Measurements from ENCODE around the gene KLHL40.
A peak's percentile ranks its signal among the peaks of the same experiment; 100 is the strongest.

KLHL40 gene

DNA sequence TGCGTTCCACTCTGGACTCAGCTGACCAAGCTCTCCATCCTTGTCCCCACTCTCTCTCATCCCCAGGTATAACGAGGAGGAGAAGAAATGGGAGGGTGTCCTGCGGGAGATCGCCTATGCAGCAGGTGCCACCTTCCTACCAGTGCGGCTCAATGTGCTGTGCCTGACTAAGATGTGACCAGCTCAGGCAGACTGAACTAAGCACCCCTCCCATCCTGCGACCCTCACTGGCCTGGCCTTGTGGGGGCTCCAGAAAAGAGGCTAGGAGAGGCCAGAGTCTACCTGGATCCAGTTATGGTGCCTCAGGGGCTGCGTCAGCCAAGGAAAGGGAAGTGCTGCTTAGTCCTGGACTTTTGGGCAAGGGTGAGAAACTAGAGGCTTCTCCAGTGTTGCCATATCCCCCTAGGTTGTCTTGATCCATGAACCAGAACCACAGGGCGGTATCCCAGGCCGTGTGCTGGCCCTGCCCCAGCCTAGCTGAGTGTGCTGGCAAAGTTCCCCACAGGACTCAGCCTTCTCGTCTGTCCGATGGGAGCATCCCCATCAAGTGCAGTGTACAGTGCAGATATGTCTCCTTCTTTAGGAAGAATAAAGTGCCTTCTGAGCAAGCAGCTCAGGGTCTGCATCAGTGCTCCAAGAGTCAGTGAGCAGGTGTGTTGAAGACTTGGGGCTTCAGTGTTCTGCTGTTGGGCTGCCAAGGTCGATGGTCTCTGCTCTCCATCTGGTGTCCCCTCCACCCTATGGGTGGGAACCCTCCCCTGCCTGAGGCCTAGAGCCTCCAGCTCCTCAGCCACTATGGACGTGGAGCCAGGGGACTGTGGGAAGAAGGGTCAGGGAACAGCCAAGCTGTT lies 6.7 kb downstream of the KLHL40 start:
- DNase-seq, result no peak

DNA sequence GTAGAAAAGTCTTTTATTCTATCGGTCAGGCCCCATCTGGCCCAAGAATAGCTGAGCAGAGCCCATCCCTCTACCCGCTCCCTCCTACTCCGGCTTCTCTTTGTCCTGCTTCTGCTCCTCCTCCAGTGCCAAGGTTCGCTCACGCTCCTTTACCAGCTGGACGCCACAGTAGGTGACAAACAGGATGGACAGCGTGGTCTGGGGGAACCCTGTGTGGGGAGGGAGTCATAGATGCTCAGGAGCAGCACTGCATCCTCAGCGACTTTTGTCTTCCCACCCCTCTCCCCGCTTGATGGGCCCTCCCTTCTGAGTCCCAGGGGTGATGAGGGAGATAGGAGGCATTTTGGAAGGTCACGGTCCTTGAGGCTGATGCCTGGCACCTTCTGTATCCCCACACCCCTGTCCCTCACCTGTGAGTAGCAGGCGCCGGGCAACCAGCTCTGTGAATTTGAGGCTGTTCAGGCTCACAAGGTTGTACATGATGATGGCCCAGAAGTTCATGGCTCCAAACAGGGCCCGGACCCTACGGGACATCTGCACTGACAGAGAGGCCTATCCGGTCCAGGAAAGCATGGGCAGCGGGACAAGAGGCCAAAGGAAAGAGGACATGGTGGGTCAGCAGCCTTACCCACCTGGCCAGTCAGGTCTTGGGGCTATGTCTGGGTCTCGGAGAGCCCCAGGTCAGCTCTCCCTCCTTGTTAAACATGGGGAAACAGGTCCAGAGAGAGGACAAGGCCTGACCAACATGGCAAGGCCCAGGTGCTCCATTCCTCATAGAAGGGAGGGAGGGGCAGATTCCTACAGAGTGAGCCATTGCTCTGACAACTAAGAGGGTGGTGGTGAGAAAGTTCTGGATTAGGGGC lies 7.6 kb downstream of the KLHL40 start:
- no peak for DNase-seq

DNA sequence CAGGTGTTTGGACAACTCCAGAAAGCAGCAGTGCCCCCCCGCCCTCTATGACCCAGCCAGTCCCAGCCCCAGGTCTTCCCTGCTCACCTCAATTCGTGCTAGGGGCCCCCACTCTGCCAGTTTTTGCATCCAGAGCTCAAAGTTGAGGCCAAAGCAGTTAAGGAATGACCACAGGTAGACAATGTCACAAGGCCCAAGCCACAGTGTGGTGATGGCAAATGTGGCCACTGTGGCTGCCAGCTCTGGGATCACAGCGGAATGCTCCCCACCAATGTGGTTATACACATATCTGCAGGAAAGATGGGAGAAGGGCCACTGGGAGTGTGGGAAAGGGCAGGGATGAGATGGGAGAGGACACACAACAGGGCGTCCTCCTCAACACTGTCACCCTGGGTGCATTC lies 8.2 kb downstream of the KLHL40 start:
- no peak for DNase-seq

- DNase-seq, result peak; percentile 25
Observed at GRCh38 chr3:42694366-42694765, 9.0 kb downstream of the KLHL40 start.

GRCh38 chr3:42696356-42697288 lies 11.3 kb downstream of the KLHL40 start:
- peak; percentile 37 for DNase-seq

DNA sequence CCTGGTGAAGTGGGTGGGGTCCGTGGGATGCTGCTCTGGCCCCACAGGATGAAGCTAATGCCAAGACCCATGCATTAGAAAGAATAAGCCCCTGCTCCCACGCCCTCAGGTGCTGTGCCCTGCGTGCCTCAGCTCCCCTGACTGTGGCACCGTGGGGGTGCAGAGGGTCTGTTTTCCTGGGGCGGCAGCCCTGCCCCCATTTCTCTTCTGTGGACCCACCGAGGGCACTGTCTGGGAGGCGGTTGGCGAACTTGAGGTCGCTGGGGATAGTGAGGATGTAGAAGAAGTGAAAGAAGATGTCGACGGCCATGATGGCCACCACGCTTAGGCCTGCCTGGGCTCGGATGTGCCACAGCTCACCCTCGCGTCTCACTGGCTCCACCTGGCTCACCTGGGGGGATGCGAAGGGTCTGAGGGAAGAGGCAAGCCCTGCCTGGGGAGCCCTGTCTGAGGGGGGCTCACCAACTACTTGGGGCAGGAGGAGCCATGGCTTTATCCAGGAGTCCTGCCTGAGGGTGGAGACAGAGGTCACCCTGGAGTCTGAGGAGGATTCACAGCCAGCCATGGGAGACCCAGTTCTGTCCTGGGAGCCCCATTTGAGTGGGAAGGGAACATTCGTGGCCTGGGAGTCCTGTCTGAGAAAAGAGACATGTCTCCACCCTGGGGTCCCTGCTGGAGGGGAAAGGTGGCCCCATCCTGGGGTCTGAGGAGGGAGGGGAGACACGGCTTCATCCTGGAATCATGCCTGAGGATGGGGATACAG lies 12.1 kb downstream of the KLHL40 start:
- peak; percentile 28 for DNase-seq

GRCh38 chr3:42698216-42698910 lies 13.0 kb downstream of the KLHL40 start:
- peak; percentile 40 for DNase-seq

DNA sequence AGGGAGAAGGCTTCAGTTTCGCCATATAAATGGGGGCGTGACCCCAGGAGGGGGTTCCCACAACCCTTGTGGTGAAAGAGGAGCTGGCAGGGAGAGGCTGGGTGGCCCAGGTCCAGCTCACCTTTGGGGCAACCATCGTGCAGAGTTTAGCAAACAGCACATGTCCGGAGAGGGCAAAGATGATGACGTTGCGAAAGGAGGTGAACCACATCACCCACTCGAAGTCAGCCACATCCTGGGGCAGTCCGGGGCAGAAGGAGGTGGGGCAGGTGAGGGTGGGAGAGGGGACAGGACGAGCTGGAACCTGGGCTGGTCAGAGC lies 13.5 kb downstream of the KLHL40 start:
- peak; percentile 52 for DNase-seq

GRCh38 chr3:42699511-42699971 lies 14.2 kb downstream of the KLHL40 start:
- DNase-seq, result peak; percentile 50

GRCh38 chr3:42700366-42701288 lies 15.3 kb downstream of the KLHL40 start:
- DNase-seq, result peak; percentile 41

GRCh38 chr3:42701371-42702065 lies 16.2 kb downstream of the KLHL40 start:
- peak; percentile 85 for DNase-seq

GRCh38 chr3:42702066-42702951 lies 17.0 kb downstream of the KLHL40 start, which contains the start of gene HHATL:
HHATL (minus strand) TSS chr3:42702798; CDS start chr3:42700826, 1,972 bp downstream.
- DNase-seq, result peak; percentile 46

GRCh38 chr3:42702982-42703694 lies 17.8 kb downstream of the KLHL40 start:
- peak; percentile 38 for DNase-seq

GRCh38 chr3:42703695-42704025 lies 18.3 kb downstream of the KLHL40 start:
- peak; percentile 37 for DNase-seq

DNA sequence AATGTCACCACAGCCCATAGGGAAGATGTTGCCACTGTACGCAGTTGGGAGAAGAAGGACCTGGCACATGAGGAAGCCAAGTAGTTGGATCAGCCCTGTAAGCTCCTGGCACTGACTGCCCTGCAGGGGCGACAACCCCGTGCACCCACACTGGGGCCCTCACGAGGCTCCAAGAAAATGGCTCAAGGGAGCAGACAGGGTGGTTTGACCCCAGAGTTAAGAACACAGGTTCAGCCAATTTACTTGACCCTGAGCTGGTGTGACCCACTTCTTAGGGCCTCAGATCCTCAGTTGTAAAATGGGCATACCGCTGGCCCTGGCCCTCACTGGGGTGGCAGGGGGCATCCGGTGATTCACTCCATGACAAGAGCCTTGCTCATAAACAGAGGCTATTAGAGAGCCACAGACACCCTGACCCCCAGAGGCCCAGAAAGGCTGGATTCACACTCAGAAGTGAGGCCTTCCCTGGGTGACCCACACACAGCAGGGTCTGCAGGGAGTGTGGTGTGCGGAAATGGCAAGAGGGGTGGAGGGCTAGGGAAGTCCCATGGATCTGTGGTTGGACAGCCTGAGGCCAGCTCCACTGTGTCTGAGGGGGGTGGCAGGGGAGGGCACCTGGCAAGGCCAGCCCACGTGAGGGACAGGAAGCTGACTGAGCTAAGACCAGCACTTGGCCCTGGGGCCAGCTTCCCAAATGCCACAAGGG lies 19.0 kb downstream of the KLHL40 start:
- DNase-seq, result peak; percentile 34

GRCh38 chr3:42705058-42705767 lies 19.9 kb downstream of the KLHL40 start:
- peak; percentile 40 for DNase-seq
